ENCODE measurements around the gene SH3RF3. TPM values are rescaled to one million over a fixed set of nuclear protein-coding genes. Genes with fewer than 3 reads are reported as not detected.

The SH3RF3 gene
- total RNA-seq, 4 donors from 2014 or later, result 2.2 to 6.1 (median 4.2) TPM

GRCh38 chr2:109392816-109393661 lies 264.0 kb downstream of the SH3RF3 start:
- Histone ChIP-seq H3K36me3 (no peaks in the 10 kb centered on the region), H3K4me1 (peaks cover 5% of the 10 kb centered on the region), H3K27me3 (no peaks in the 10 kb centered on the region), H3K27ac (no peak overlapping the region), H3K9me3 (no peaks in the 10 kb centered on the region), H3K4me3 (no peak overlapping the region)
- no peak for DNase-seq (ENCODE audit: low spot score in 2 of 2)
- TF ChIP-seq EP300 (IDR thresholded peaks at IDR 0.05) (no peak), POLR2AphosphoS5 (IDR thresholded peaks at IDR 0.05) (no peak), POLR2A (IDR thresholded peaks at IDR 0.05) (no peak), CTCF (IDR thresholded peaks at IDR 0.05) (no peak)
- WGBS, result 88% methylated on average over 9 of the region's 15 CpGs

GRCh38 chr2:109393662-109393972 lies 264.6 kb downstream of the SH3RF3 start:
- TF ChIP-seq EP300 (IDR thresholded peaks at IDR 0.05) (no peak), POLR2AphosphoS5 (IDR thresholded peaks at IDR 0.05) (no peak), POLR2A (IDR thresholded peaks at IDR 0.05) (no peak), CTCF (IDR thresholded peaks at IDR 0.05) (no peak)
- no peaks in the 10 kb centered on the region for H3K27me3 ChIP-seq
- no peak overlapping the region for H3K4me3 ChIP-seq
- DNase-seq (ENCODE audit: low spot score in 2 of 2), result no peak
- no peak overlapping the region for H3K27ac ChIP-seq
- H3K4me1 ChIP-seq, result peaks cover 5% of the 10 kb centered on the region
- 97% methylated on average over 7 of the region's 7 CpGs for WGBS
- no peaks in the 10 kb centered on the region for H3K9me3 ChIP-seq
- no peaks in the 10 kb centered on the region for H3K36me3 ChIP-seq

GRCh38 chr2:109395494-109396201 lies 266.6 kb downstream of the SH3RF3 start:
- H3K4me1 ChIP-seq, result peaks cover 5% of the 10 kb centered on the region
- 92% methylated on average over 15 of the region's 15 CpGs for WGBS
- H3K9me3 ChIP-seq, result no peaks in the 10 kb centered on the region
- no peak overlapping the region for H3K4me3 ChIP-seq
- no peak overlapping the region for H3K27ac ChIP-seq
- TF ChIP-seq POLR2AphosphoS5 (IDR thresholded peaks at IDR 0.05) (no peak), POLR2A (IDR thresholded peaks at IDR 0.05) (no peak), CTCF (IDR thresholded peaks at IDR 0.05) (no peak), EP300 (IDR thresholded peaks at IDR 0.05) (no peak)
- H3K27me3 ChIP-seq, result no peaks in the 10 kb centered on the region
- peaks cover 2% of the 10 kb centered on the region for H3K36me3 ChIP-seq
- no peak for DNase-seq (ENCODE audit: low spot score in 2 of 2)

- peaks cover 5% of the 10 kb centered on the region for H3K4me1 ChIP-seq
- H3K4me3 ChIP-seq, result no peak overlapping the region
- H3K27ac ChIP-seq, result no peak overlapping the region
- WGBS, result 82% methylated on average over 15 of the region's 15 CpGs
- DNase-seq (ENCODE audit: low spot score in 2 of 2), result no peak
- no peak for TF ChIP-seq POLR2AphosphoS5 (IDR thresholded peaks at IDR 0.05)
- no peak for TF ChIP-seq CTCF (IDR thresholded peaks at IDR 0.05)
- no peak for TF ChIP-seq EP300 (IDR thresholded peaks at IDR 0.05)
- TF ChIP-seq POLR2A (IDR thresholded peaks at IDR 0.05), result no peak
- H3K9me3 ChIP-seq, result no peaks in the 10 kb centered on the region
- H3K36me3 ChIP-seq, result peaks cover 2% of the 10 kb centered on the region
- H3K27me3 ChIP-seq, result no peaks in the 10 kb centered on the region
Measured at GRCh38 chr2:109396202-109397180, 267.5 kb downstream of the SH3RF3 start.
